Suprapubic skin (tissue), 4 donors: ENCODE data around the gene SLC37A4.

ENCODE experiments used
- CTCF ChIP-seq, 2 donors: fragments of 200-600 bp in 1 of 2; fragments of 450-650 bp in 1 of 2; sonication (generic) in 1 of 2; IDR thresholded peaks; one replicate each; pipeline ENCODE4 v1.5.1; 2016 to 2019; ENCODE audit warnings: antibody characterized with exemption in 2 of 2, mild to moderate bottlenecking in 1 of 2, moderate library complexity in 1 of 2
- POLR2A ChIP-seq, 2 donors: fragments of 450-650 bp; IDR thresholded peaks; one replicate each; pipeline ENCODE4 v1.6.1; 2017; ENCODE audit warnings: antibody characterized with exemption in 2 of 2, mild to moderate bottlenecking in 2 of 2, moderate library complexity in 2 of 2
- POLR2AphosphoS5 ChIP-seq, 3 donors: sonication (generic); formaldehyde crosslinking; IDR thresholded peaks; one replicate each; pipeline ENCODE4 v1.6.1; 2017; ENCODE audit warnings: antibody characterized with exemption in 3 of 3

DNA sequence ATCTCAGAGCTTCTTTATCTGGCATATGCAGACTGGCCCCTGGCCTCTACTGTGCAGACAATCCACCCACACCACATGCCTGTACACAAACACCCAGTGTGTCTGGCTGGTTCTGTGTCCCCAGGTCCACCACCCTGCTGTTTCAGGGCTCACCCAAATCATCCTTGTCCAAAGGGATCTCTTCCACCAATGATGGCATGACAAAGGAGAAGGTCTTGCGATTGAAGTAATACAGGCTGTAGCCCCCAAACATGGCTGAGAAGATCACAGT, 1.7 kb downstream of the SLC37A4 start:
- TF ChIP-seq CTCF (IDR thresholded peaks at IDR 0.05) (no peak), POLR2A (IDR thresholded peaks at IDR 0.05) (no peak), POLR2AphosphoS5 (IDR thresholded peaks at IDR 0.05) (no peak)
